Measurements from ENCODE around the gene DLGAP1. TPM values are rescaled to one million over a fixed set of nuclear protein-coding genes. Genes with fewer than 3 reads are reported as not detected.

The DLGAP1 gene
- total and polyA plus RNA-seq, 2 experiments from 2014 or later: 3.1 to 6.5 TPM

DNA sequence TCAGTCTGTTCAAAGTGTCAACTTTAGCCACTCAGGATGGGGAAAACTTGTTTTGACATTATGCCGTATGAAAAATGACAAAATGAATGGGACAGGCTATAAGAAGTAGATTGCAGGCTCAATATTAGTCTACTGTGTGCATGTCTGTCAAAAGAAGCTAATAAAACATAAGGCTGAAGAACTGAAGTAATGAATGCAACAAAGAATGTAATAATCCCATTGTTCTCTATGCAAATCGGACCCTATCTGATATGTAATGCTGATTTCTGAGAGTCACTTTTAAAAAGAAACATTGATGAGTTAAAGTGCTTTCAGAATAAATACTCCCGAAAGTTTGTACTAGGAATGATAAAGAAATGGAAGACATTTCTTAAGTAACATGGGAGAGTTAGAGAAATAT is 172.2 kb downstream of the DLGAP1 start:
- H3K4me1 ChIP-seq (ENCODE audit: insufficient read depth): no peaks in the 10 kb centered on the region
- H2AFZ ChIP-seq: no peak overlapping the region
- H3K36me3 ChIP-seq (replicated peaks; ENCODE audit: insufficient read depth, low read depth): no peaks in the 10 kb centered on the region
- no peak overlapping the region for H3K4me3 ChIP-seq
- no peaks in the 10 kb centered on the region for H3K9me2 ChIP-seq (replicated peaks; ENCODE audit: insufficient read depth)
- 89% methylated on average over 3 of the region's 3 CpGs for WGBS (ENCODE audit: low lambda C conversion rate, missing lambda C conversion rate)
- TF ChIP-seq, protein P1, sequence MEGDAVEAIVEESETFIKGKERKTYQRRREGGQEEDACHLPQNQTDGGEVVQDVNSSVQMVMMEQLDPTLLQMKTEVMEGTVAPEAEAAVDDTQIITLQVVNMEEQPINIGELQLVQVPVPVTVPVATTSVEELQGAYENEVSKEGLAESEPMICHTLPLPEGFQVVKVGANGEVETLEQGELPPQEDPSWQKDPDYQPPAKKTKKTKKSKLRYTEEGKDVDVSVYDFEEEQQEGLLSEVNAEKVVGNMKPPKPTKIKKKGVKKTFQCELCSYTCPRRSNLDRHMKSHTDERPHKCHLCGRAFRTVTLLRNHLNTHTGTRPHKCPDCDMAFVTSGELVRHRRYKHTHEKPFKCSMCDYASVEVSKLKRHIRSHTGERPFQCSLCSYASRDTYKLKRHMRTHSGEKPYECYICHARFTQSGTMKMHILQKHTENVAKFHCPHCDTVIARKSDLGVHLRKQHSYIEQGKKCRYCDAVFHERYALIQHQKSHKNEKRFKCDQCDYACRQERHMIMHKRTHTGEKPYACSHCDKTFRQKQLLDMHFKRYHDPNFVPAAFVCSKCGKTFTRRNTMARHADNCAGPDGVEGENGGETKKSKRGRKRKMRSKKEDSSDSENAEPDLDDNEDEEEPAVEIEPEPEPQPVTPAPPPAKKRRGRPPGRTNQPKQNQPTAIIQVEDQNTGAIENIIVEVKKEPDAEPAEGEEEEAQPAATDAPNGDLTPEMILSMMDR (IDR thresholded peaks at IDR 0.05; ENCODE audit: poor library complexity): no peak
- TF ChIP-seq EZH2phosphoT487 (IDR thresholded peaks at IDR 0.05; ENCODE audit: low read depth, severe bottlenecking, unreplicated experiment): no peak
- TF ChIP-seq EZH2 (IDR thresholded peaks at IDR 0.05; ENCODE audit: borderline replicate concordance): no peak
- no peaks in the 10 kb centered on the region for H3K27me3 ChIP-seq
- no peak overlapping the region for H3K27ac ChIP-seq
- no peak for DNase-seq (ENCODE audit: low spot score)
- H3K4me2 ChIP-seq: no peak overlapping the region
- H3K79me2 ChIP-seq: no peaks in the 10 kb centered on the region
- H3K9me3 ChIP-seq (ENCODE audit: low read depth): no peaks in the 10 kb centered on the region
- H4K20me1 ChIP-seq (ENCODE audit: insufficient read depth, poor library complexity, severe bottlenecking): no peaks in the 10 kb centered on the region

DNA sequence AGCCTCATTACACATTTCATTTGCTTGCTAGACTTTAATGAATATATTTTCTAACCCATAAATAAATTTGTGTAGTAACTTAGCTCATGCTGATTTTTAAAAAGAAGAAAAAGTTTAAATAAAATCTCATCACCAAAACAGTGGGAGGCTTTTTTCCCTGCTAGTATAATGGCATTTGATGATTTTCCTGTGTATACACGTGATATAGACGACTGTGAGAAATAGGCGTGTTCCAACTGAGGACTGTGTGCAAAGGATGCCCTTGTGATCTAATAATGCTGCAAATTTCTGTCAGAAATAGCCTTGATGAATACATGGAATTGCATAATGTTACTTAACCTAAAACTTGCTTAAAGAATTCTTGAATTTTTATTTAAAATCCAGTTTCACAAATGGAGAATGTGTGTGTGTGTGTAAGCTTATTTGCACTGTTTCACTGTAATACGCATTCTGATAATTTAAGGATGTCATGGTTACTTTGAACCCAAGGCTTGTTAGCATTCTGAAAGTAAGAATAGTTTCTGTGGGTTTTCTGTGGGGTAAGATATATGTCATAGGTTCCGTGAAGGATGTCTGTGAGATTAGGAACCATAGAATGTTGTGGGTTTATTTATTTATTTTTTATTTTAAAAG is 178.0 kb downstream of the DLGAP1 start:
- Histone ChIP-seq H3K9me2 (replicated peaks; ENCODE audit: insufficient read depth) (no peaks in the 10 kb centered on the region), H3K4me2 (no peak overlapping the region), H4K20me1 (ENCODE audit: insufficient read depth, poor library complexity, severe bottlenecking) (no peaks in the 10 kb centered on the region), H2AFZ (no peak overlapping the region), H3K27me3 (no peaks in the 10 kb centered on the region), H3K79me2 (no peaks in the 10 kb centered on the region), H3K27ac (no peak overlapping the region), H3K4me3 (no peak overlapping the region), H3K4me1 (ENCODE audit: insufficient read depth) (no peaks in the 10 kb centered on the region), H3K9me3 (ENCODE audit: low read depth) (no peaks in the 10 kb centered on the region), H3K36me3 (replicated peaks; ENCODE audit: insufficient read depth, low read depth) (no peaks in the 10 kb centered on the region)
- no peak for DNase-seq (ENCODE audit: low spot score)
- TF ChIP-seq EZH2phosphoT487 (IDR thresholded peaks at IDR 0.05; ENCODE audit: low read depth, severe bottlenecking, unreplicated experiment) (no peak), EZH2 (IDR thresholded peaks at IDR 0.05; ENCODE audit: borderline replicate concordance) (no peak)
- TF ChIP-seq, protein P1 (IDR thresholded peaks at IDR 0.05; ENCODE audit: poor library complexity): no peak
- 93% methylated on average over 5 of the region's 5 CpGs for WGBS (ENCODE audit: low lambda C conversion rate, missing lambda C conversion rate)

DNA sequence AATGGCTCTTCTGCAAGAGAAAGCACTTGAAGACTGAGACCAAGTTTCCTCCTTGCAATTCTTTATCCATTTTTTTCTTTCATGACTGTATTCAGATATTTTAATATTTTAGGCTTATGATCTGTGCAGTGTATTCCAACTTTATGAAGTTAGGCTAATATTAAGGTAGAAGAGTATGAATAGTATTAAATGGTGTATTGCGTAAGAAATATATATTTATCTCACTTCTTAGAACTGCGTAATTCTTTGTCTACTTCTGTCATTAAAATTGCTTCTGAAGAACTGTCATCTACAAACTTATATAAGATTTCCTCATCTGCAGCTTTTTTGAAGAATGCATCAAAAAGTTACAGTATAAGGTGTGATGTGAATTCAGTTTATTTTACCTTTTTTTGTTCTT is 183.2 kb downstream of the DLGAP1 start:
- Histone ChIP-seq H3K4me2 (no peak overlapping the region), H3K79me2 (no peaks in the 10 kb centered on the region), H2AFZ (no peak overlapping the region), H3K9me2 (replicated peaks; ENCODE audit: insufficient read depth) (no peaks in the 10 kb centered on the region), H3K4me3 (no peak overlapping the region), H3K27ac (no peak overlapping the region), H3K36me3 (replicated peaks; ENCODE audit: insufficient read depth, low read depth) (no peaks in the 10 kb centered on the region), H3K9me3 (ENCODE audit: low read depth) (no peaks in the 10 kb centered on the region), H4K20me1 (ENCODE audit: insufficient read depth, poor library complexity, severe bottlenecking) (no peaks in the 10 kb centered on the region), H3K27me3 (no peaks in the 10 kb centered on the region), H3K4me1 (ENCODE audit: insufficient read depth) (no peaks in the 10 kb centered on the region)
- WGBS (ENCODE audit: low lambda C conversion rate, missing lambda C conversion rate): 89% methylated on average over 2 of the region's 2 CpGs
- TF ChIP-seq, protein P1 (IDR thresholded peaks at IDR 0.05; ENCODE audit: poor library complexity): no peak
- no peak for TF ChIP-seq EZH2phosphoT487 (IDR thresholded peaks at IDR 0.05; ENCODE audit: low read depth, severe bottlenecking, unreplicated experiment)
- no peak for TF ChIP-seq EZH2 (IDR thresholded peaks at IDR 0.05; ENCODE audit: borderline replicate concordance)
- DNase-seq (ENCODE audit: low spot score): no peak
